ENCODE results near the gene GLCE. TPM values are rescaled to one million over a fixed set of nuclear protein-coding genes. Genes with fewer than 3 reads are reported as not detected.

GLCE gene
- total RNA-seq, 1 experiment from 2014 or later: 16.7 TPM

GRCh38 chr15:69319384-69320375, 159.2 kb downstream of the GLCE start:
- DNase-seq (ENCODE audit: low read depth): no peak

GRCh38 chr15:69320977-69321554, 160.6 kb downstream of the GLCE start:
- no peak for DNase-seq (ENCODE audit: low read depth)

Other genes with a start within 250 kb of the GLCE start
- gene SPESP1, start 230.1 kb upstream of the GLCE start, total RNA-seq (2014; rRNA removed; shearing (Covaris generic)): not detected in 2 replicates
- not detected in 2 replicates for gene NOX5, start 145.9 kb upstream of the GLCE start, total RNA-seq (2014; rRNA removed; shearing (Covaris generic))
- gene PAQR5, start 138.3 kb downstream of the GLCE start, total RNA-seq (2014; rRNA removed; shearing (Covaris generic)): 0.51 and 0.91 TPM in 2 replicates

Measured in Daoy (cell line).